NCI-H1930 (cell line): Measurements from ENCODE around the gene MAPKBP1.

Source experiments
- DNase-seq, 2 experiments: peaks; one replicate each; lab custom pipeline; 2025; lab: John Stamatoyannopoulos, UW

The MAPKBP1 gene

GRCh38 chr15:41850482-41851166 is 76.3 kb downstream of the MAPKBP1 start:
- no peak for DNase-seq

GRCh38 chr15:41851167-41851523 is 76.9 kb downstream of the MAPKBP1 start:
- no peak for DNase-seq

- DNase-seq: no peak
Observed at GRCh38 chr15:41851755-41852370, 77.6 kb downstream of the MAPKBP1 start.

GRCh38 chr15:41852736-41853590 is 78.7 kb downstream of the MAPKBP1 start:
- DNase-seq: no peak

- DNase-seq: no peak
Observed at GRCh38 chr15:41853831-41854230, 79.5 kb downstream of the MAPKBP1 start.

- DNase-seq: no peak
Observed at GRCh38 chr15:41854443-41854842, 80.2 kb downstream of the MAPKBP1 start.

GRCh38 chr15:41855261-41855961 is 81.1 kb downstream of the MAPKBP1 start:
- DNase-seq: no peak

- DNase-seq: no peak
Observed at GRCh38 chr15:41856262-41856661, 82.0 kb downstream of the MAPKBP1 start.

- DNase-seq: no peak
Observed at GRCh38 chr15:41856716-41857115, 82.4 kb downstream of the MAPKBP1 start.

- DNase-seq: no peak
Observed at GRCh38 chr15:41857316-41857715, 83.0 kb downstream of the MAPKBP1 start.

- no peak for DNase-seq
Observed at GRCh38 chr15:41858756-41859155, 84.5 kb downstream of the MAPKBP1 start.

- DNase-seq: no peak
Observed at GRCh38 chr15:41860049-41860828, 86.0 kb downstream of the MAPKBP1 start.

GRCh38 chr15:41861736-41862356 is 87.6 kb downstream of the MAPKBP1 start:
- DNase-seq: no peak

GRCh38 chr15:41862515-41863116 is 88.3 kb downstream of the MAPKBP1 start:
- no peak for DNase-seq

GRCh38 chr15:41865490-41866055 is 91.3 kb downstream of the MAPKBP1 start:
- no peak for DNase-seq

- DNase-seq: no peak
Observed at GRCh38 chr15:41866263-41866703, 92.0 kb downstream of the MAPKBP1 start.

GRCh38 chr15:41866872-41867579 is 92.7 kb downstream of the MAPKBP1 start:
- no peak for DNase-seq

- no peak for DNase-seq
Observed at GRCh38 chr15:41868321-41868720, 94.0 kb downstream of the MAPKBP1 start.
